GM12864 (cell line): ENCODE results near the gene FABP1.

Experiments used
- DNase-seq: peaks from one replicate; pipeline ENCODE4 v3.0.0-alpha.2; 2011; ENCODE audit warnings: low read depth
- H3K4me3 ChIP-seq: 2 replicates; pipeline ENCODE4 v1.5.1; 2011; ENCODE audit warnings: mild to moderate bottlenecking, low read depth, low read length, control low read depth
- TF ChIP-seq, protein P1 (sequence below): IDR thresholded peaks from 2 replicates; pipeline ENCODE4 v1.5.1; 2011; ENCODE audit warnings: low read depth, mild to moderate bottlenecking, moderate library complexity, low read length, control low read depth, inconsistent platforms; ENCODE audit errors: missing control alignments

Gene FABP1

DNA sequence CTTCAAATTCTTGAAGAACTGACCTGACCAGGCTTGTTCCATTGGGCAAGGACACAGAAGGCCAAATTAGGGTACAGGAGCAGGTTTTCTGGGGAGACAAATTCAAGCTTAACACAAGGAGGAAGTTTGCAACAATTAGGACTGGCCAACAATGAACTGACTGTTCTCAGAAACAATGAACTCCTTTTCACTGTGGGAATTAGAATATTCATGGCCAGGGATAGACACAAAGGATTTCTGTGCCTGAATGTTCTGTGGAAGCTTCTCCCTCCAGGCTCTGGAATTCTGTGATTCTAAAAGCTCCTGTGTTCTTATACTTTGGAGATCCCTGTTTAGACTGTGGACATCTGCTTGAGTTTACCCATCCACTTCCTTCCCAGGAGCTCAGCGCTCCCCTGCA lies 45.1 kb downstream of the FABP1 start:
- TF ChIP-seq, protein P1, sequence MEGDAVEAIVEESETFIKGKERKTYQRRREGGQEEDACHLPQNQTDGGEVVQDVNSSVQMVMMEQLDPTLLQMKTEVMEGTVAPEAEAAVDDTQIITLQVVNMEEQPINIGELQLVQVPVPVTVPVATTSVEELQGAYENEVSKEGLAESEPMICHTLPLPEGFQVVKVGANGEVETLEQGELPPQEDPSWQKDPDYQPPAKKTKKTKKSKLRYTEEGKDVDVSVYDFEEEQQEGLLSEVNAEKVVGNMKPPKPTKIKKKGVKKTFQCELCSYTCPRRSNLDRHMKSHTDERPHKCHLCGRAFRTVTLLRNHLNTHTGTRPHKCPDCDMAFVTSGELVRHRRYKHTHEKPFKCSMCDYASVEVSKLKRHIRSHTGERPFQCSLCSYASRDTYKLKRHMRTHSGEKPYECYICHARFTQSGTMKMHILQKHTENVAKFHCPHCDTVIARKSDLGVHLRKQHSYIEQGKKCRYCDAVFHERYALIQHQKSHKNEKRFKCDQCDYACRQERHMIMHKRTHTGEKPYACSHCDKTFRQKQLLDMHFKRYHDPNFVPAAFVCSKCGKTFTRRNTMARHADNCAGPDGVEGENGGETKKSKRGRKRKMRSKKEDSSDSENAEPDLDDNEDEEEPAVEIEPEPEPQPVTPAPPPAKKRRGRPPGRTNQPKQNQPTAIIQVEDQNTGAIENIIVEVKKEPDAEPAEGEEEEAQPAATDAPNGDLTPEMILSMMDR = no peak
- DNase-seq = no peak
- H3K4me3 ChIP-seq = no peak overlapping the region

DNA sequence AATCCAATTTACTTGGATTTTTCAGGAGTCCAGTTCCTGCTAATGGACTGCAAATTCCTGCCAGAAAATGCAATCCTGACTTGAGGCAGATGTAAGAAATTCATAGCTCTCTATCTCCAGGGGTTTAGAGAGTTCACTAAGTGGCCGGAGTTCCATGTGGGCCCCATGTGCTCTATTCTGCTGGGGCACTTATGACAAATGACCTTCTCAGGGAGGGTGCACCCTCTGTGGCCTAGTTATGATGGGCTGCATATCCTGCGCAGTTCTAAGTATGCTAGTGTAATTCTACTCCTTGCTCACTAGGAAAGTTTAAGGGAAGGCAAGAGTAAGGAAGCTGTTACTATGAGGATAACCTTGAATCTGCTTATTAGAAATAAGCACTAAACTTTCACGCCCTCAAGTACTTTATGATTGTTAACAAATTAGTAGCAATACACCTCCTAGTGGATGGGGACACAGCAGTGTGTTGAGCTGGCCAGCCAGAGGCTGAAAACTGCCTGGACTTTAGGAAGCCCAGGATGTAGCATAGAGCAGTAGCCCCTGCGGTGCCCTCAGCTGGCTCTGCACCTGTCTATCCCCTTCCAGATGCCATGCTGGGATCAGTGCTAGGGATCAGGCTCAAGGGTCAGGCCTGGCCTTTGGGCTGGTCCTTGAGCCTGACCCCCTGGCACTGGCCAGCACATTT lies 45.8 kb downstream of the FABP1 start:
- no peak overlapping the region for H3K4me3 ChIP-seq
- TF ChIP-seq, protein P1 = no peak

DNA sequence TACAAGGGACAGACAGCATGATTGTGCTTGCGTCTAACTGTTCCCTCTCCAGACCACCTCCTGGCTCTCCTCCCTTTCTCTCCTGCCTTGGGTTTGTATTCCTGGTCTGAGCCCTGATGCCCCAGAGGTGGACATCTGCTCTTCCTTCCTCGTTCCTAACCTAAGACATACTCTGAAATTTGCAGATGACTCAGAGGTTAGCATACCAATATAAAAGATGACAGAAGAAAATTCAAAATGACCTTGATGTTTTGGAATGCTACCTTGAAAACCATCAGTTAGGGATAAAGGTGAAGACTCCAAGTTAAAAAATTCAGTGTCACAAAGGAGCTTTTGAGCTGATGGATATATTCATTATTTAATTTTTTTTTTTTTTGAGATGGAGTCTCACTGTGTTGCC lies 47.3 kb downstream of the FABP1 start:
- no peak for DNase-seq
- H3K4me3 ChIP-seq = no peak overlapping the region
- TF ChIP-seq, protein P1 = no peak

More for the DNA sequence above, 45.8 kb downstream of the FABP1 start:
- no peak for DNase-seq

DNA sequence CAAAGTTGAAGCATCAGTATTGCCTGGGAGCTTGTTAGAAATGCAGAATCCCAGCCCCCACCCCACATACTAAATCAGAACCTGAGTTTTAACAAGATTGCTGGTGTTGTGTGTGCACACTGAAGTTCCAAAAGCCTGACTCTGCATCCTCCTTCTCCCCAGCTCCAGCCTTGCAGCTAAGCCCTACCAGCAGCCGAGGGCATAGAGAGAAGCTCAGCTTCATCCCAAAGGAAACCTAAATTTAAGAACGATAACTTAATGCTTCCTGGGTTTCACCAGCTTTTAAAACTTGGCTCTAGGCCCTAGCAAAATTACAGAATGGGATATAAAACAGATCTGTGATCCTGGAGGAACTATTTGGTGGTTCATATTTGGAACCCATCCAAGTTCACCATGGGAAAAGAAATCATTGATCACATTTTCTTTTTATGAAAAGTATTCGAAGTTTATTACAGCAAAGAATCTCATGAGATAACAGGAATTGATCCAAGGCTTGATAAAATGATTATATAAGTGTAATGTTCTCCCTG lies 49.2 kb downstream of the FABP1 start:
- no peak for DNase-seq
- H3K4me3 ChIP-seq = no peak overlapping the region
- TF ChIP-seq, protein P1 = no peak

DNA sequence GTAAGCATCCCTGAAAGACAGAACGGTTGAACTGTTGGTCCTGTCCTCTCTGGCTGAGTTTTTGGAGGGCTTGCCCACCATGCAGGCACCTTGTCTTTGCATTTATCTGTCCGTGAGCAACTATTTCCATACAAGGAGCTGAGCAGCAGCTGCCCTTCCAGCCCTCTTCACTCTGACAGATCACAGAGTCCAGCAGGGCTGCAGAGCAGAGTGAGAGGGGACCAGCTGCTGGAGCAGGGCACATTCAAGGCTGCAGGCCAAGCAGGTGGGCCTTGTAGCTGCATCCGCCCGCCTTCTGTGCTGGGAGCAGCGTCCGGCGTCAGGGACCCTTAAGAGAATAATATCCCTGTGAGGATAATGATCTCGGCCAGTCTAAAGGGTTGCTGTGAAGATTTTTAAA lies 50.8 kb downstream of the FABP1 start:
- H3K4me3 ChIP-seq = no peak overlapping the region
- TF ChIP-seq, protein P1 = no peak
- no peak for DNase-seq

DNA sequence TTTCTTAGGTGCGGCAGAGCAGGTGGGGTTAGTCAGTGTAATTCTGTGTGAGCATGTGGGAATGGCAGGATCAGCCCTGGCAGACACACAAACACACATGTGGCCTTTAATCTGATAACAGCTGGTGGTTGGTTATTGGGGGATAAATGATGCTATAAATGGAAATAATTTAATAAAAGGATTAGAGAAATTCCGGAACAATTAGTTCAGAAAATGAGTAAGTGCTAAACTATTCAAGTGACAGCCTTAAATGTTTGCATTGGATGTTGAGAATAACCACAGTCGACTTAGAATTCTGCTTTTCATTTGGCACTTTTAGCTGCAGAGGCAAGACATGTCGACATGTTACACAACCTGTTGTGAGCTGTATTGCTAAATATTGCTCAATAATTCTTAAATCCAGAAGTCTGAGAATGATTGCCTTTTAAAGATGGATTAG lies 53.0 kb downstream of the FABP1 start:
- H3K4me3 ChIP-seq = no peak overlapping the region
- TF ChIP-seq, protein P1 = no peak
- no peak for DNase-seq

DNA sequence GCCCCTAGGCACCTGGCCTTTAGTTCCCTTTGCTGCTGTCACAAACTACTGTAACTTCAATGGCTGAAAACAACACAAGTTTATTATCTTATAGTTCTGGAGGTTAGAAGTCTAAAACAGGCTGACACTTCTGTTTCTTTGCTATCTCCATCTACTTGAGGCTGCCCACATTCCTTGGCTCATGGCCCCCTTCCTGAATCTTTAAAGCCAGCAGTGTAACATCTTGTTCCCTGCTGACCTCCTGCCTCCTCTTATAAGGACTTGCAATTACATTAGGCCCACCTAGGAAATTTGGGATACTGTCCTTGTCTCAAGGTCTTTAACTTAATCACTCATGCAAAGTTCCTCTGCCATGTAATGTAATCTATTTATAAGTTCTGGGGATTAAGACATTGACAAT lies 53.7 kb downstream of the FABP1 start:
- no peak for DNase-seq
- TF ChIP-seq, protein P1 = no peak
- H3K4me3 ChIP-seq = no peak overlapping the region
